NCI-H146 (cell line): ENCODE results near the gene UBASH3A.

ENCODE experiments used
- DNase-seq: peaks from one replicate; lab custom pipeline; 2025; lab: John Stamatoyannopoulos, UW

Gene UBASH3A

DNA sequence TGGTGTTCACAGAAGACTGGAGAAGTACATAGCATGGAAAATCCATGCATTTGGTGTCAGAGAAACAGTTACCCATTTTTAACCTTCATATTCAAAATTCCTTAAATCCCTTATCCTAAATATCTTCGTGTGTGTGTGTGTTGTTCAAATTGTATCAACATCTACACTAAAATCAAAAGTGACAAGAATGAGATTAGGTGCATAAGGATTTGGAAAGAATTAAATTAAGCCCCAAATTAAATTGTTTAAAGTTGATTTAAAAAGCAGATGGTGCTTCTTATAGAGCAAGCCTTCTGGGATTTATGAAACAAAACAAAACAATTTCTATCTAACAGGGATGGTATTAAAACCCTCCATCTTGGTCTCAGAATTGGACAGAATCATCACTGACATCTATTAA, 87.6 kb downstream of the UBASH3A start:
- no peak for DNase-seq

- DNase-seq = no peak
Measured at GRCh38 chr21:42492201-42492600, 88.5 kb downstream of the UBASH3A start.

- DNase-seq = no peak
Measured at GRCh38 chr21:42493109-42494060, 89.7 kb downstream of the UBASH3A start.

GRCh38 chr21:42495027-42495426, 91.3 kb downstream of the UBASH3A start:
- DNase-seq = no peak

DNA sequence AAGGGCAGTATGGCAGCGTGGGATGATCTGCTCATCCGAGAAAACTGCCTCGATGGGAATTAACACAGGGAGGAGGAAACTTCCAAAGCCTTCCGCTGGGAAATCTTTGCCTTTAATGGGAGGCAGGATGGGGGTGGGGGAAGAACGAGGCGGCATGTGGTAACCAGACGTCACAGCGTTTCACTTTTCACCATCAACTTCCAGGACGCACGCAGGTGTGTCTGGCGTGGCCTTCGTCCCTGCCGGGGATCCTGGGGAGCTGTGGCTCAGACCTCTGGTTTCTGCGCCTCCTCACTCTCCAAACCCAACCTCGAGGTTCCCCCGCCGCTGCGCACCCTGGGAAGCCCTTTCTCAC, 92.0 kb downstream of the UBASH3A start:
- DNase-seq = peak; percentile 44

- DNase-seq = peak; percentile 98
Measured at GRCh38 chr21:42496120-42496838, 92.6 kb downstream of the UBASH3A start, which contains the start of gene RSPH1. Gene RSPH1 (minus strand): TSS chr21:42496224. CDS start chr21:42496186, 38 bp downstream.

GRCh38 chr21:42496839-42497202, 93.1 kb downstream of the UBASH3A start:
- DNase-seq = peak; percentile 49
